IPS DF 6.9 (cell line): ENCODE data around the gene SLC39A8.
"Not testable (repeated sequence)": the region's sequence is repeated elsewhere in the genome, so short reads cannot be mapped to it uniquely, and the experiment has no call there.

ENCODE experiments used
- DNase-seq: peaks from one replicate; pipeline ENCODE4 v3.0.0-alpha.2; 2013; ENCODE audit warnings: low read depth, low spot score
- H3K27ac ChIP-seq: one replicate; pipeline ENCODE4 v1.5.1; 2013; ENCODE audit warnings: low read length, control low read depth
- H3K27me3 ChIP-seq: 2 replicates; pipeline ENCODE4 v1.6.1; 2013; ENCODE audit warnings: mild to moderate bottlenecking, low read length; ENCODE audit not compliant: control insufficient read depth, insufficient read depth
- H3K36me3 ChIP-seq: 2 replicates; pipeline ENCODE4 v1.6.1; 2013; ENCODE audit warnings: low read length; ENCODE audit not compliant: control insufficient read depth, insufficient read depth
- H3K4me1 ChIP-seq: 2 replicates; pipeline ENCODE4 v1.6.1; 2013; ENCODE audit warnings: low read length; ENCODE audit not compliant: control insufficient read depth, insufficient read depth
- H3K4me3 ChIP-seq: 2 replicates; pipeline ENCODE4 v1.5.1; 2013; ENCODE audit warnings: mild to moderate bottlenecking, low read length
- H3K9me3 ChIP-seq: 2 replicates; pipeline ENCODE4 v1.6.1; 2013; ENCODE audit warnings: low read length, inconsistent platforms; ENCODE audit not compliant: control insufficient read depth, insufficient read depth
- WGBS: extraction: QIAGEN DNeasy Blood & Tissue Kit; methylation state at CpG from one replicate; pipeline ENCODE4 v1.1.7; 2013; ENCODE audit warnings: mixed read lengths, missing lambda C conversion rate; ENCODE audit not compliant: insufficient read length, insufficient coverage; 5-methylcytosine and 5-hydroxymethylcytosine counted together

Gene SLC39A8

GRCh38 chr4:102302762-102303161 lies 42.5 kb downstream of the SLC39A8 start:
- H3K27me3 ChIP-seq: no peaks in the 10 kb centered on the region
- peaks cover 2% of the 10 kb centered on the region; the same call in 1 of the 2 replicates for H3K4me1 ChIP-seq
- DNase-seq: no peak
- no peak overlapping the region for H3K27ac ChIP-seq
- H3K4me3 ChIP-seq: no peak overlapping the region
- WGBS: no CpG with 5 or more reads among the region's 1 CpG
- H3K9me3 ChIP-seq: no peaks in the 10 kb centered on the region
- no peaks in the 10 kb centered on the region; the same call in 1 of the 2 replicates for H3K36me3 ChIP-seq

- no peak overlapping the region for H3K27ac ChIP-seq
Observed at GRCh38 chr4:102301167-102301566, 44.1 kb downstream of the SLC39A8 start.

GRCh38 chr4:102299354-102300107 lies 45.8 kb downstream of the SLC39A8 start:
- no peak for DNase-seq
- Histone ChIP-seq H3K9me3 (no peaks in the 10 kb centered on the region), H3K27ac (no peak overlapping the region), H3K4me3 (no peak overlapping the region), H3K36me3 (no peaks in the 10 kb centered on the region; the same call in 1 of the 2 replicates), H3K27me3 (no peaks in the 10 kb centered on the region), H3K4me1 (peaks cover 2% of the 10 kb centered on the region; the same call in 1 of the 2 replicates)
- no CpG with 5 or more reads among the region's 4 CpGs for WGBS

More at GRCh38 chr4:102301167-102301566, 44.1 kb downstream of the SLC39A8 start:
- no peaks in the 10 kb centered on the region for H3K27me3 ChIP-seq
- WGBS: no CpG with 5 or more reads among the region's 1 CpG
- H3K4me3 ChIP-seq: no peak overlapping the region
- no peak for DNase-seq
- no peaks in the 10 kb centered on the region for H3K9me3 ChIP-seq
- H3K4me1 ChIP-seq: peaks cover 2% of the 10 kb centered on the region; the same call in 1 of the 2 replicates
- H3K36me3 ChIP-seq: no peaks in the 10 kb centered on the region; the same call in 1 of the 2 replicates

- no peaks in the 10 kb centered on the region for H3K27me3 ChIP-seq
- H3K27ac ChIP-seq: no peak overlapping the region
- no CpG with 5 or more reads among the region's 1 CpG for whole genome bisulfite sequencing
- H3K36me3 ChIP-seq: no peaks in the 10 kb centered on the region
- H3K4me3 ChIP-seq: no peak overlapping the region
- H3K9me3 ChIP-seq: no peaks in the 10 kb centered on the region
- DNase-seq: no peak
- H3K4me1 ChIP-seq: peaks cover 2% of the 10 kb centered on the region; the same call in 1 of the 2 replicates
Observed at GRCh38 chr4:102298716-102299115, 46.6 kb downstream of the SLC39A8 start.

GRCh38 chr4:102295153-102295862 lies 50.0 kb downstream of the SLC39A8 start:
- no peak overlapping the region for H3K4me3 ChIP-seq
- no peaks in the 10 kb centered on the region for H3K9me3 ChIP-seq
- H3K27me3 ChIP-seq: no peaks in the 10 kb centered on the region
- no peak for DNase-seq
- H3K36me3 ChIP-seq: no peaks in the 10 kb centered on the region
- H3K27ac ChIP-seq: no peak overlapping the region
- H3K4me1 ChIP-seq: peaks cover 2% of the 10 kb centered on the region; the same call in 1 of the 2 replicates

GRCh38 chr4:102288497-102288896 lies 56.8 kb downstream of the SLC39A8 start:
- no peak overlapping the region for H3K4me3 ChIP-seq
- H3K36me3 ChIP-seq: no peaks in the 10 kb centered on the region
- no peaks in the 10 kb centered on the region for H3K4me1 ChIP-seq
- no peaks in the 10 kb centered on the region for H3K9me3 ChIP-seq
- DNase-seq: no peak
- no peaks in the 10 kb centered on the region for H3K27me3 ChIP-seq
- H3K27ac ChIP-seq: no peak overlapping the region

GRCh38 chr4:102285831-102286230 lies 59.5 kb downstream of the SLC39A8 start:
- Histone ChIP-seq H3K27me3 (no peaks in the 10 kb centered on the region), H3K4me1 (no peaks in the 10 kb centered on the region), H3K27ac (no peak overlapping the region), H3K36me3 (no peaks in the 10 kb centered on the region), H3K4me3 (no peak overlapping the region), H3K9me3 (no peaks in the 10 kb centered on the region)
- DNase-seq: no peak

GRCh38 chr4:102281171-102281839 lies 64.0 kb downstream of the SLC39A8 start:
- Histone ChIP-seq H3K27me3 (no peaks in the 10 kb centered on the region), H3K4me3 (no peak overlapping the region), H3K36me3 (no peaks in the 10 kb centered on the region), H3K27ac (no peak overlapping the region), H3K4me1 (no peaks in the 10 kb centered on the region), H3K9me3 (no peaks in the 10 kb centered on the region)
- no CpG with 5 or more reads among the region's 4 CpGs for whole genome bisulfite sequencing
- no peak for DNase-seq

- H3K4me1 ChIP-seq, H3K27ac ChIP-seq, H3K4me3 ChIP-seq, DNase-seq, H3K27me3 ChIP-seq, H3K9me3 ChIP-seq, H3K36me3 ChIP-seq: not testable (repeated sequence)
- no CpG with 5 or more reads among the region's 9 CpGs for WGBS
Observed at GRCh38 chr4:102273317-102273716, 72.0 kb downstream of the SLC39A8 start.

GRCh38 chr4:102272318-102272717 lies 73.0 kb downstream of the SLC39A8 start:
- no peaks in the 10 kb centered on the region for H3K9me3 ChIP-seq
- H3K36me3 ChIP-seq: no peaks in the 10 kb centered on the region
- H3K27me3 ChIP-seq: no peaks in the 10 kb centered on the region
- no peak overlapping the region for H3K27ac ChIP-seq
- no CpG with 5 or more reads among the region's 8 CpGs for WGBS
- DNase-seq: no peak
- no peak overlapping the region for H3K4me3 ChIP-seq
- H3K4me1 ChIP-seq: no peaks in the 10 kb centered on the region
